GM23248 (cell line): Measurements from ENCODE around the gene FRS2. TPM values are rescaled to one million over a fixed set of nuclear protein-coding genes. Genes with fewer than 3 reads are reported as not detected.

Source experiments
- DNase-seq: peaks from one replicate; pipeline ENCODE4 v3.0.0-alpha.2; 2015
- H2AFZ ChIP-seq: fragments of 200-600 bp; sonication (generic); 2 replicates; pipeline ENCODE4 v1.6.1; 2016; ENCODE audit warnings: antibody characterized with exemption
- H3F3A ChIP-seq: fragments of 200-600 bp; sonication (generic); 2 replicates; pipeline ENCODE4 v1.6.1; 2016; ENCODE audit warnings: mild to moderate bottlenecking, antibody characterized with exemption, mixed run types; ENCODE audit not compliant: insufficient read depth
- H3K27ac ChIP-seq: fragments of 200-600 bp; sonication (generic); 2 replicates; pipeline ENCODE4 v1.5.1; 2016; ENCODE audit warnings: mild to moderate bottlenecking
- H3K27me3 ChIP-seq: fragments of 200-600 bp; sonication (generic); replicated peaks from 2 replicates; pipeline ENCODE4 v1.6.1; 2016; ENCODE audit warnings: mild to moderate bottlenecking; ENCODE audit not compliant: insufficient read depth
- H3K36me3 ChIP-seq: fragments of 200-600 bp; sonication (generic); 2 replicates; pipeline ENCODE4 v1.6.1; 2016; ENCODE audit warnings: low read depth, mild to moderate bottlenecking
- H3K4me1 ChIP-seq: fragments of 200-600 bp; sonication (generic); 2 replicates; pipeline ENCODE4 v1.6.1; 2016; ENCODE audit warnings: mild to moderate bottlenecking; ENCODE audit not compliant: insufficient read depth
- H3K4me2 ChIP-seq: fragments of 200-600 bp; sonication (generic); one replicate; pipeline ENCODE4 v1.6.1; 2016; ENCODE audit warnings: mild to moderate bottlenecking; ENCODE audit not compliant: unreplicated experiment
- H3K4me3 ChIP-seq: fragments of 200-600 bp; sonication (generic); 2 replicates; pipeline ENCODE4 v1.5.1; 2016; ENCODE audit warnings: mild to moderate bottlenecking
- H3K79me2 ChIP-seq: fragments of 200-600 bp; sonication (generic); 2 replicates; pipeline ENCODE4 v1.6.1; 2016; ENCODE audit warnings: mild to moderate bottlenecking; ENCODE audit not compliant: insufficient read depth
- H3K9ac ChIP-seq: fragments of 200-600 bp; sonication (generic); 2 replicates; pipeline ENCODE4 v1.6.1; 2016; ENCODE audit warnings: mild to moderate bottlenecking
- H3K9me2 ChIP-seq: fragments of 200-600 bp; sonication (generic); 2 replicates; pipeline ENCODE4 v1.6.1; 2016; ENCODE audit warnings: mixed run types, mild to moderate bottlenecking, moderate library complexity; ENCODE audit not compliant: insufficient read depth
- H3K9me3 ChIP-seq: fragments of 200-600 bp; sonication (generic); one replicate; pipeline ENCODE4 v1.6.1; 2017; ENCODE audit warnings: low read depth
- H4K20me1 ChIP-seq: fragments of 200-600 bp; sonication (generic); 2 replicates; pipeline ENCODE4 v1.6.0; 2016; ENCODE audit not compliant: insufficient read depth
- EZH2 ChIP-seq: fragments of 200-600 bp; sonication (generic); IDR thresholded peaks from 2 replicates; pipeline ENCODE4 v1.6.1; 2018; ENCODE audit warnings: antibody characterized with exemption, mild to moderate bottlenecking; ENCODE audit not compliant: insufficient read depth, poor library complexity, severe bottlenecking
- EZH2phosphoT487 ChIP-seq: fragments of 200-600 bp; sonication (generic); IDR thresholded peaks from 2 replicates; pipeline ENCODE4 v1.6.1; 2018; ENCODE audit warnings: antibody characterized with exemption, moderate library complexity, mild to moderate bottlenecking, low read depth; ENCODE audit not compliant: insufficient read depth
- WGBS, 2 experiments: methylation state at CpG; one replicate each; pipeline ENCODE4 v1.1.6; 2015 to 2017; ENCODE audit warnings: low lambda C conversion rate in 2 of 2, low coverage in 1 of 2; ENCODE audit errors: missing lambda C conversion rate in 2 of 2; 5-methylcytosine and 5-hydroxymethylcytosine counted together
- in situ Hi-C: fragments of 300-500 bp; cut with MboI; formaldehyde crosslinking; loops from 2 replicates; pipeline ENCODE4 v1.15.0; 2020
- polyA plus RNA-seq: library from polyadenylated mRNA; unstranded; fragments of >200 nt; fragmentation: Nextera tagmentation; extraction: Ambion mirVana; gene quantifications from 2 replicates; pipeline ENCODE4 v1.2.1, GENCODE V29; 2016
- total RNA-seq: library from RNA; depleted of rRNA; stranded (reverse); fragments of >200 nt; shearing (Covaris generic); gene quantifications from 2 replicates; pipeline ENCODE4 v1.2.3, GENCODE V29; 2014

Gene FRS2
- total and polyA plus RNA-seq, 2 experiments from 2014 or later: 25.5 to 41.2 TPM

- 91 to 94% methylated on average over 7 of the region's 7 CpGs for WGBS, 2 experiments
- Histone ChIP-seq H3K36me3 (no peaks in the 10 kb centered on the region), H3K27ac (no peak overlapping the region), H3K9me2 (no peaks in the 10 kb centered on the region), H4K20me1 (no peaks in the 10 kb centered on the region), H3K4me1 (no peaks in the 10 kb centered on the region), H3K9ac (no peak overlapping the region), H3K4me2 (no peak overlapping the region), H3K27me3 (no peaks in the 10 kb centered on the region), H3K79me2 (no peaks in the 10 kb centered on the region), H3K4me3 (no peak overlapping the region), H3K9me3 (no peaks in the 10 kb centered on the region), H3F3A (no peaks in the 10 kb centered on the region), H2AFZ (no peak overlapping the region)
- TF ChIP-seq EZH2phosphoT487 (no peak), EZH2 (no peak)
- DNase-seq: no peak
- in situ Hi-C loops: no loop called here
Observed at GRCh38 chr12:69428351-69429073, 41.7 kb upstream of the FRS2 start.

- no peaks in the 10 kb centered on the region for H3F3A ChIP-seq
- H3K9me2 ChIP-seq: no peaks in the 10 kb centered on the region
- WGBS, 2 experiments: 80 to 86% methylated on average over 8 of the region's 8 CpGs
- no peak overlapping the region for H3K4me2 ChIP-seq
- H3K36me3 ChIP-seq: no peaks in the 10 kb centered on the region
- H3K9me3 ChIP-seq: no peaks in the 10 kb centered on the region
- in situ Hi-C loops: no loop called here
- no peak overlapping the region for H2AFZ ChIP-seq
- no peaks in the 10 kb centered on the region for H3K79me2 ChIP-seq
- no peaks in the 10 kb centered on the region for H3K4me1 ChIP-seq
- H4K20me1 ChIP-seq: no peaks in the 10 kb centered on the region
- H3K4me3 ChIP-seq: no peak overlapping the region
- H3K9ac ChIP-seq: no peak overlapping the region
- no peak for TF ChIP-seq EZH2
- no peak for TF ChIP-seq EZH2phosphoT487
- DNase-seq: no peak
- no peaks in the 10 kb centered on the region for H3K27me3 ChIP-seq
- no peak overlapping the region for H3K27ac ChIP-seq
Observed at GRCh38 chr12:69430942-69431590, 39.1 kb upstream of the FRS2 start.

GRCh38 chr12:69431591-69432222, 38.5 kb upstream of the FRS2 start:
- Histone ChIP-seq H3K36me3 (no peaks in the 10 kb centered on the region), H3K9ac (no peak overlapping the region), H3K4me2 (no peak overlapping the region), H3K4me1 (no peaks in the 10 kb centered on the region), H3K9me2 (no peaks in the 10 kb centered on the region), H3K27ac (no peak overlapping the region), H3K4me3 (no peak overlapping the region), H3K79me2 (no peaks in the 10 kb centered on the region), H3K27me3 (no peaks in the 10 kb centered on the region), H4K20me1 (no peaks in the 10 kb centered on the region), H2AFZ (no peak overlapping the region), H3K9me3 (no peaks in the 10 kb centered on the region), H3F3A (no peaks in the 10 kb centered on the region)
- WGBS, 2 experiments: 73% methylated on average over 8 of the region's 8 CpGs
- TF ChIP-seq EZH2phosphoT487: no peak
- TF ChIP-seq EZH2: no peak
- in situ Hi-C loops: no loop called here
- DNase-seq: no peak

- no peak overlapping the region for H3K4me3 ChIP-seq
- TF ChIP-seq EZH2 (no peak), EZH2phosphoT487 (no peak)
- H3K27ac ChIP-seq: no peak overlapping the region
- H3K36me3 ChIP-seq: no peaks in the 10 kb centered on the region
- no peaks in the 10 kb centered on the region for H3K9me2 ChIP-seq
- H3K4me2 ChIP-seq: no peak overlapping the region
- H2AFZ ChIP-seq: no peak overlapping the region
- H3K27me3 ChIP-seq: no peaks in the 10 kb centered on the region
- no peaks in the 10 kb centered on the region for H4K20me1 ChIP-seq
- H3K4me1 ChIP-seq: no peaks in the 10 kb centered on the region
- DNase-seq: no peak
- no peaks in the 10 kb centered on the region for H3F3A ChIP-seq
- H3K79me2 ChIP-seq: no peaks in the 10 kb centered on the region
- no peaks in the 10 kb centered on the region for H3K9me3 ChIP-seq
- in situ Hi-C loops: no loop called here
- H3K9ac ChIP-seq: no peak overlapping the region
- 63 to 64% methylated on average over 3 of the region's 3 CpGs for WGBS, 2 experiments
Observed at GRCh38 chr12:69433653-69434052, 36.5 kb upstream of the FRS2 start.
